Keratinocyte (primary cell): ENCODE measurements around the gene DSTN. TPM values are rescaled to one million over a fixed set of nuclear protein-coding genes. Genes with fewer than 3 reads are reported as not detected.

ENCODE experiments used
- DNase-seq: peaks from one replicate; pipeline ENCODE4 v3.0.0-alpha.2; 2011; ENCODE audit warnings: low read depth, missing footprints, low spot score
- FAIRE-seq: peaks from 2 replicates; lab custom pipeline; 2011; peaks lifted over from hg19 to GRCh38; lab: Jason Lieb, UNC
- H2AFZ ChIP-seq: 2 replicates; pipeline ENCODE4 v1.6.0; 2012; ENCODE audit warnings: low read length, control low read depth, inconsistent platforms; ENCODE audit not compliant: control insufficient read depth
- H3K27ac ChIP-seq: 2 replicates; pipeline ENCODE4 v1.5.1; 2011; ENCODE audit warnings: low read length; ENCODE audit not compliant: control insufficient read depth, insufficient read depth
- H3K27me3 ChIP-seq: 3 replicates; pipeline ENCODE4 v1.6.0; 2011; ENCODE audit warnings: low read length; ENCODE audit not compliant: control insufficient read depth, insufficient read depth; ENCODE audit errors: extremely low read depth
- H3K36me3 ChIP-seq, 2 experiments: 2 replicates in 1 of 2; 3 replicates in 1 of 2; pipeline ENCODE4 v1.5.1; 2011; ENCODE audit warnings: low read length in 2 of 2, mild to moderate bottlenecking in 1 of 2; ENCODE audit not compliant: control insufficient read depth in 2 of 2, insufficient read depth in 2 of 2; ENCODE audit errors: extremely low read depth in 1 of 2
- H3K4me1 ChIP-seq: 3 replicates; pipeline ENCODE4 v1.5.1; 2011; ENCODE audit warnings: low read length; ENCODE audit not compliant: control insufficient read depth, insufficient read depth; ENCODE audit errors: extremely low read depth
- H3K4me2 ChIP-seq: 3 replicates; pipeline ENCODE4 v1.6.0; 2011; ENCODE audit warnings: low read depth, low read length; ENCODE audit not compliant: control insufficient read depth, insufficient read depth; ENCODE audit errors: extremely low read depth
- H3K4me3 ChIP-seq, 3 experiments: fragments of 200-600 bp in 1 of 3; sonication (generic) in 1 of 3; 2 replicates in 2 of 3; 3 replicates in 1 of 3; pipeline ENCODE4 v1.5.1; 2011 to 2016; ENCODE audit warnings: low read length in 3 of 3, mild to moderate bottlenecking in 3 of 3, control low read depth in 2 of 3, inconsistent platforms in 1 of 3, low read depth in 1 of 3, mixed read lengths in 1 of 3, mixed run types in 1 of 3, moderate library complexity in 1 of 3; ENCODE audit not compliant: control insufficient read depth in 2 of 3, insufficient read depth in 2 of 3; ENCODE audit errors: extremely low read depth in 1 of 3
- H3K79me2 ChIP-seq: 2 replicates; pipeline ENCODE4 v1.6.0; 2012; ENCODE audit warnings: low read length; ENCODE audit not compliant: control insufficient read depth, insufficient read depth
- H3K9ac ChIP-seq: 3 replicates; pipeline ENCODE4 v1.6.0; 2011; ENCODE audit warnings: low read length; ENCODE audit not compliant: control insufficient read depth, insufficient read depth; ENCODE audit errors: extremely low read depth
- H3K9me1 ChIP-seq: 3 replicates; pipeline ENCODE4 v1.6.0; 2011; ENCODE audit warnings: low read length; ENCODE audit not compliant: control insufficient read depth, insufficient read depth; ENCODE audit errors: extremely low read depth
- H3K9me3 ChIP-seq: 2 replicates; pipeline ENCODE4 v1.5.1; 2012; ENCODE audit warnings: low read depth, low read length; ENCODE audit not compliant: control insufficient read depth
- H4K20me1 ChIP-seq: 3 replicates; pipeline ENCODE4 v1.6.0; 2011; ENCODE audit warnings: low read length; ENCODE audit not compliant: control insufficient read depth, insufficient read depth; ENCODE audit errors: extremely low read depth
- EZH2 ChIP-seq: IDR thresholded peaks from one replicate; pipeline ENCODE4 v1.6.1; 2012; ENCODE audit warnings: inconsistent platforms, mild to moderate bottlenecking, low read length, moderate library complexity
- dilution Hi-C: fragments of 300-500 bp; cut with MboI; formaldehyde crosslinking; loops from one replicate; pipeline ENCODE4 v1.7.0; 2020; ENCODE audit warnings: low sequenced_read_pairs; ENCODE audit not compliant: extremely low pct_ligation_motif_present
- polyA plus RNA-seq, 5 experiments: library from polyadenylated mRNA; depleted of rRNA in 3 of 5; stranded (reverse) in 3 of 5; stranded (forward) in 1 of 5; unstranded in 1 of 5; fragments of >200 nt; gene quantifications; 1 replicate in 1 of 5; 2 replicates in 3 of 5; 3 replicates in 1 of 5; pipeline versions ENCODE4 v1.2.1 to v1.2.3, GENCODE V29; 2011 to 2012; ENCODE audit warnings: missing spikeins in 2 of 5, low read depth in 1 of 5, low replicate concordance in 1 of 5
- TF ChIP-seq, protein P1 (sequence below), 3 experiments: IDR thresholded peaks in 1 of 3; conservative IDR thresholded peaks in 1 of 3; optimal IDR thresholded peaks in 1 of 3; 2 replicates in 2 of 3; 3 replicates in 1 of 3; pipeline versions ENCODE3 to v1.5.1; 2011; ENCODE audit warnings: low read length in 3 of 3, mild to moderate bottlenecking in 3 of 3, moderate library complexity in 2 of 3, control low read depth in 1 of 3, inconsistent platforms in 1 of 3; ENCODE audit not compliant: insufficient read depth in 2 of 3; ENCODE audit errors: extremely low read depth in 1 of 3

DSTN gene
- polyA plus RNA-seq, 1 donor (not counting 4 experiments of a cell fraction or from before 2014, with no cell fraction given): 288 TPM

DNA sequence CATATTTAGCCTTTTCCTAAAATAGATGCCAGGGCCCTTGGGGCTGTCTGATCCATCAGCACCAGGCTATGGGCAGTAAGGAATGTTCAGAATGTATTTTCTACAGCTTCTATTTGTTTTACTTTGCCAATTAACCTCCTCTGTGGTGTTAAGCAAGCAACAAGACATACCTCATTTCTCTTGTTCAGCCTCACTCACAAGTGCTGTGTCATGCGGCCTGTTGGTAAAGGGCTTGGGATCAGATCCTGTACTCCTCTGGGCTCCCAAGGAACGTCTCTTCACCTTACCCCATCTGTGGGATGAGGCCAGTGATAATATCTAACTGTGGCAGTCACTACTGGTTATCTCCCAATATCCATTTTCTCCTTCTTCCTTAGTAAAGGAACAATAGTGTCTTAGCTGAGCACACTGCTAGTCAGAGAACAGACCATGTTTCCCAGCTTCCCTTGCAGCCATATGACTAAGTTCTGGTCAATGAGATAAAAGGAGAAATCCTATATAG lies 7.0 kb upstream of the DSTN start:
- Histone ChIP-seq H3K4me2 (no peak overlapping the region), H3K27ac (peak overlapping the region; percentile 63), H4K20me1 (no peaks in the 10 kb centered on the region), H3K4me1 (peaks cover 49% of the 10 kb centered on the region), H3K9me1 (no peaks in the 10 kb centered on the region), H3K36me3 (no peaks in the 10 kb centered on the region), H3K9ac (peak overlapping the region; percentile 4), H3K79me2 (peaks cover 1% of the 10 kb centered on the region), H3K9me3 (no peaks in the 10 kb centered on the region), H2AFZ (peak overlapping the region; percentile 89), H3K4me3 (no peak overlapping the region), H3K27me3 (no peaks in the 10 kb centered on the region)
- no peak for DNase-seq
- FAIRE-seq: peak; percentile 46
- TF ChIP-seq, protein P1, sequence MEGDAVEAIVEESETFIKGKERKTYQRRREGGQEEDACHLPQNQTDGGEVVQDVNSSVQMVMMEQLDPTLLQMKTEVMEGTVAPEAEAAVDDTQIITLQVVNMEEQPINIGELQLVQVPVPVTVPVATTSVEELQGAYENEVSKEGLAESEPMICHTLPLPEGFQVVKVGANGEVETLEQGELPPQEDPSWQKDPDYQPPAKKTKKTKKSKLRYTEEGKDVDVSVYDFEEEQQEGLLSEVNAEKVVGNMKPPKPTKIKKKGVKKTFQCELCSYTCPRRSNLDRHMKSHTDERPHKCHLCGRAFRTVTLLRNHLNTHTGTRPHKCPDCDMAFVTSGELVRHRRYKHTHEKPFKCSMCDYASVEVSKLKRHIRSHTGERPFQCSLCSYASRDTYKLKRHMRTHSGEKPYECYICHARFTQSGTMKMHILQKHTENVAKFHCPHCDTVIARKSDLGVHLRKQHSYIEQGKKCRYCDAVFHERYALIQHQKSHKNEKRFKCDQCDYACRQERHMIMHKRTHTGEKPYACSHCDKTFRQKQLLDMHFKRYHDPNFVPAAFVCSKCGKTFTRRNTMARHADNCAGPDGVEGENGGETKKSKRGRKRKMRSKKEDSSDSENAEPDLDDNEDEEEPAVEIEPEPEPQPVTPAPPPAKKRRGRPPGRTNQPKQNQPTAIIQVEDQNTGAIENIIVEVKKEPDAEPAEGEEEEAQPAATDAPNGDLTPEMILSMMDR (optimal IDR thresholded peaks at IDR 0.05 in 1 of 3, IDR thresholded peaks at IDR 0.05 in 1 of 3, conservative IDR thresholded peaks at IDR 0.05 in 1 of 3; ENCODE audit: extremely low read depth in 1 of 3, insufficient read depth in 2 of 3, low read length in 3 of 3): no peak
- TF ChIP-seq EZH2: no peak
- dilution Hi-C loops: no loop called here

DNA sequence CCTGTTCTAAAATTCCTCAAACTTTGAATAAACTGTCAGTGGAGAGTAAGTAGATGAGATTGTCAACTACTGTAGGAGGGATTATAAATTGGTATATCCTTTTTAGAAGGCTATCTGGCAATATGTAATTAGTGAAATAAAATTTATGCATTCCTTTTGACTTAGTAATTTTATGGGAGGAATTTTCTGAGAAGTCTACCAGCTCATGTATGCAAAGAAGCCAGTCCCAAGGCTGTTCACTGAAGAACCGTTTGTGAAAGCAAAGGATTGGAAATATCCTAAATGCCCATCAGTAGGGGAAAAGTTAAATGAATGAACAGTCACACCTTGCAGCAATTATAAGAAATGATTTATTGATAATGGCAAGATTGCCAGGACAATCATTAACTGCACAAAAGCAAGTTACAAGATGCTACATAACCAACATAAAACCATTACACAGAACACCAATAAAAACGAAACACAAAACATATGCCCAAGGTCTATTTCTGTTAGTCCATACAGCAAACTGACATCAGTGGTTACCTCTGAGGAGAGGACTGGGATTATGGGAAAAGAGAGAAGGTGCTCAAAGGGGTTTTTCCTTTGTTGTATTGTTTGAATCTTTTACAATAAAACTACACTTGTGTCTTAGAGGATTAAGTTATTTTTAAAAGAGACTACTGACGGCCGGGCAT lies 4.6 kb upstream of the DSTN start:
- dilution Hi-C loops: no loop called here
- peak overlapping the region; percentile 18 for H3K27ac ChIP-seq
- peak overlapping the region; percentile 54 for H3K4me2 ChIP-seq

More for the DNA sequence above, 4.6 kb upstream of the DSTN start:
- Histone ChIP-seq H2AFZ (peak overlapping the region; percentile 1), H3K79me2 (peaks cover 7% of the 10 kb centered on the region), H3K4me1 (peaks cover 34% of the 10 kb centered on the region), H3K36me3 (no peaks in the 10 kb centered on the region), H4K20me1 (no peaks in the 10 kb centered on the region), H3K9me1 (no peaks in the 10 kb centered on the region), H3K27me3 (no peaks in the 10 kb centered on the region), H3K9ac (no peak overlapping the region), H3K4me3 (no peak overlapping the region), H3K9me3 (no peaks in the 10 kb centered on the region)
- TF ChIP-seq, protein P1 (optimal IDR thresholded peaks at IDR 0.05 in 1 of 3, IDR thresholded peaks at IDR 0.05 in 1 of 3, conservative IDR thresholded peaks at IDR 0.05 in 1 of 3; ENCODE audit: extremely low read depth in 1 of 3, insufficient read depth in 2 of 3, low read length in 3 of 3): no peak
- TF ChIP-seq EZH2: no peak
- DNase-seq: no peak
- FAIRE-seq: no peak
